ENCODE results near the gene RARB.

GRCh38 chr3:25430935-25431770 lies 3.1 kb downstream of the RARB start:
- TF ChIP-seq EP300 (IDR thresholded peaks at IDR 0.05): no peak
- TF ChIP-seq, protein P1, sequence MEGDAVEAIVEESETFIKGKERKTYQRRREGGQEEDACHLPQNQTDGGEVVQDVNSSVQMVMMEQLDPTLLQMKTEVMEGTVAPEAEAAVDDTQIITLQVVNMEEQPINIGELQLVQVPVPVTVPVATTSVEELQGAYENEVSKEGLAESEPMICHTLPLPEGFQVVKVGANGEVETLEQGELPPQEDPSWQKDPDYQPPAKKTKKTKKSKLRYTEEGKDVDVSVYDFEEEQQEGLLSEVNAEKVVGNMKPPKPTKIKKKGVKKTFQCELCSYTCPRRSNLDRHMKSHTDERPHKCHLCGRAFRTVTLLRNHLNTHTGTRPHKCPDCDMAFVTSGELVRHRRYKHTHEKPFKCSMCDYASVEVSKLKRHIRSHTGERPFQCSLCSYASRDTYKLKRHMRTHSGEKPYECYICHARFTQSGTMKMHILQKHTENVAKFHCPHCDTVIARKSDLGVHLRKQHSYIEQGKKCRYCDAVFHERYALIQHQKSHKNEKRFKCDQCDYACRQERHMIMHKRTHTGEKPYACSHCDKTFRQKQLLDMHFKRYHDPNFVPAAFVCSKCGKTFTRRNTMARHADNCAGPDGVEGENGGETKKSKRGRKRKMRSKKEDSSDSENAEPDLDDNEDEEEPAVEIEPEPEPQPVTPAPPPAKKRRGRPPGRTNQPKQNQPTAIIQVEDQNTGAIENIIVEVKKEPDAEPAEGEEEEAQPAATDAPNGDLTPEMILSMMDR (IDR thresholded peaks at IDR 0.05): no peak
- TF ChIP-seq POLR2A (IDR thresholded peaks at IDR 0.05): no peak
